Smooth muscle cell (in vitro differentiated cells): Measurements from ENCODE around the gene ATG7. TPM values are rescaled to one million over a fixed set of nuclear protein-coding genes. Genes with fewer than 3 reads are reported as not detected.
A peak's percentile ranks its signal among the peaks of the same experiment; 100 is the strongest.
"Not testable (repeated sequence)": the region's sequence is repeated elsewhere in the genome, so short reads cannot be mapped to it uniquely, and the experiment has no call there.

ENCODE experiments used
- DNase-seq: peaks from one replicate; lab custom pipeline; 2025; ENCODE audit not compliant: unreplicated experiment; lab: John Stamatoyannopoulos, UW
- H2AFZ ChIP-seq: fragments of 200-600 bp; sonication (generic); 2 replicates; pipeline ENCODE4 v1.6.0; 2016; ENCODE audit warnings: antibody characterized with exemption, low read depth, mild to moderate bottlenecking
- H3F3A ChIP-seq: fragments of 200-600 bp; sonication (generic); 2 replicates; pipeline ENCODE4 v1.6.0; 2017; ENCODE audit warnings: antibody characterized with exemption, low read depth
- H3K27ac ChIP-seq: fragments of 200-600 bp; sonication (generic); 2 replicates; pipeline ENCODE4 v1.5.1; 2016; ENCODE audit warnings: low read depth, mild to moderate bottlenecking
- H3K27me3 ChIP-seq: fragments of 200-600 bp; sonication (generic); 2 replicates; pipeline ENCODE4 v1.6.1; 2016; ENCODE audit warnings: low read depth, mild to moderate bottlenecking
- H3K36me3 ChIP-seq: fragments of 200-600 bp; sonication (generic); 2 replicates; pipeline ENCODE4 v1.5.1; 2016; ENCODE audit warnings: low read depth
- H3K4me1 ChIP-seq: fragments of 200-600 bp; sonication (generic); 2 replicates; pipeline ENCODE4 v1.5.1; 2016; ENCODE audit warnings: low read depth
- H3K4me2 ChIP-seq: fragments of 200-600 bp; sonication (generic); 2 replicates; pipeline ENCODE4 v1.6.0; 2016; ENCODE audit warnings: mild to moderate bottlenecking
- H3K4me3 ChIP-seq: fragments of 200-600 bp; sonication (generic); 2 replicates; pipeline ENCODE4 v1.5.1; 2016; ENCODE audit warnings: mild to moderate bottlenecking
- H3K79me2 ChIP-seq: fragments of 200-600 bp; sonication (generic); 2 replicates; pipeline ENCODE4 v1.6.0; 2016; ENCODE audit warnings: low read depth, mild to moderate bottlenecking
- H3K9ac ChIP-seq: fragments of 200-600 bp; sonication (generic); 2 replicates; pipeline ENCODE4 v1.6.0; 2016; ENCODE audit warnings: low read depth
- H3K9me3 ChIP-seq: fragments of 200-600 bp; sonication (generic); replicated peaks from 2 replicates; pipeline ENCODE4 v1.5.1; 2016; ENCODE audit warnings: low read depth
- H4K20me1 ChIP-seq: fragments of 200-600 bp; sonication (generic); 2 replicates; pipeline ENCODE4 v1.6.0; 2016; ENCODE audit warnings: low read depth
- CTCF ChIP-seq: fragments of 200-600 bp; sonication (generic); IDR thresholded peaks from 2 replicates; pipeline ENCODE4 v1.5.1; 2017; ENCODE audit warnings: borderline replicate concordance, mild to moderate bottlenecking, antibody characterized with exemption; ENCODE audit not compliant: insufficient read depth, poor library complexity, severe bottlenecking
- WGBS: methylation state at CpG from one replicate; pipeline ENCODE4 v1.1.7; 2016; ENCODE audit warnings: low lambda C conversion rate; 5-methylcytosine and 5-hydroxymethylcytosine counted together
- polyA plus RNA-seq: library from polyadenylated mRNA; unstranded; fragments of >200 nt; fragmentation: Nextera tagmentation; extraction: Ambion mirVana; gene quantifications from 2 replicates; pipeline ENCODE4 v1.2.1, GENCODE V29; 2016
- total RNA-seq: library from RNA; depleted of rRNA; stranded (reverse); fragments of >200 nt; gene quantifications from 2 replicates; pipeline ENCODE4 v1.2.3, GENCODE V29; 2014

Gene ATG7
- total and polyA plus RNA-seq, 2 experiments from 2014 or later = 19.4 to 40.3 TPM

- H3K4me1 ChIP-seq = no peaks in the 10 kb centered on the region
- DNase-seq = no peak
- H3F3A ChIP-seq = no peaks in the 10 kb centered on the region
- H3K36me3 ChIP-seq = no peaks in the 10 kb centered on the region
- no peaks in the 10 kb centered on the region for H4K20me1 ChIP-seq
- H3K9ac ChIP-seq = no peak overlapping the region
- no peaks in the 10 kb centered on the region for H3K27me3 ChIP-seq
- no peak overlapping the region for H3K4me3 ChIP-seq
- no peak overlapping the region for H3K27ac ChIP-seq
- no peak for TF ChIP-seq CTCF
- 72% methylated on average over 6 of the region's 6 CpGs for WGBS
- H2AFZ ChIP-seq = no peak overlapping the region
- no peaks in the 10 kb centered on the region for H3K79me2 ChIP-seq
- H3K9me3 ChIP-seq = no peaks in the 10 kb centered on the region
- H3K4me2 ChIP-seq = no peak overlapping the region
These were observed 23.6 kb upstream of the ATG7 start for GRCh38 chr3:11248596-11248995.

GRCh38 chr3:11250902-11251806 lies 21.0 kb upstream of the ATG7 start:
- TF ChIP-seq CTCF = no peak
- H4K20me1 ChIP-seq = no peaks in the 10 kb centered on the region

GRCh38 chr3:11251807-11252176 lies 20.4 kb upstream of the ATG7 start:
- WGBS = 72% methylated on average over 6 of the region's 6 CpGs
- H3K36me3 ChIP-seq = no peaks in the 10 kb centered on the region
- H3K9me3 ChIP-seq = no peaks in the 10 kb centered on the region
- H3K4me1 ChIP-seq = no peaks in the 10 kb centered on the region
- no peaks in the 10 kb centered on the region for H3K79me2 ChIP-seq
- no peak for DNase-seq
- H2AFZ ChIP-seq = no peak overlapping the region
- no peak overlapping the region for H3K4me2 ChIP-seq
- no peak for TF ChIP-seq CTCF
- no peak overlapping the region for H3K9ac ChIP-seq
- H4K20me1 ChIP-seq = no peaks in the 10 kb centered on the region
- no peak overlapping the region for H3K27ac ChIP-seq
- H3K4me3 ChIP-seq = no peak overlapping the region
- H3K27me3 ChIP-seq = no peaks in the 10 kb centered on the region
- H3F3A ChIP-seq = no peaks in the 10 kb centered on the region

More at GRCh38 chr3:11250902-11251806, 21.0 kb upstream of the ATG7 start:
- Histone ChIP-seq H3K27me3 (no peaks in the 10 kb centered on the region), H3K4me2 (no peak overlapping the region), H3K27ac (no peak overlapping the region), H3K4me3 (no peak overlapping the region), H3F3A (no peaks in the 10 kb centered on the region), H3K79me2 (no peaks in the 10 kb centered on the region), H3K4me1 (no peaks in the 10 kb centered on the region), H3K36me3 (no peaks in the 10 kb centered on the region), H3K9me3 (no peaks in the 10 kb centered on the region), H2AFZ (no peak overlapping the region), H3K9ac (no peak overlapping the region)
- DNase-seq = no peak
- 70% methylated on average over 10 of the region's 10 CpGs for WGBS

GRCh38 chr3:11254876-11255275 lies 17.3 kb upstream of the ATG7 start:
- Histone ChIP-seq H3K27ac (peak overlapping the region; percentile 54), H3K27me3 (no peaks in the 10 kb centered on the region), H3K4me3 (no peak overlapping the region), H3K9ac (no peak overlapping the region), H3K4me2 (no peak overlapping the region), H3K36me3 (no peaks in the 10 kb centered on the region), H3K4me1 (no peaks in the 10 kb centered on the region), H3K79me2 (no peaks in the 10 kb centered on the region), H3K9me3 (no peaks in the 10 kb centered on the region), H3F3A (no peaks in the 10 kb centered on the region), H2AFZ (no peak overlapping the region), H4K20me1 (no peaks in the 10 kb centered on the region)
- no peak for TF ChIP-seq CTCF
- no peak for DNase-seq
- WGBS = 83% methylated on average over 6 of the region's 6 CpGs

- H4K20me1 ChIP-seq, H3K4me2 ChIP-seq, H3F3A ChIP-seq, H3K4me3 ChIP-seq, H2AFZ ChIP-seq, H3K79me2 ChIP-seq, H3K27me3 ChIP-seq, H3K9ac ChIP-seq, H3K9me3 ChIP-seq, DNase-seq, H3K4me1 ChIP-seq, H3K36me3 ChIP-seq: not testable (repeated sequence)
- WGBS = 67% methylated on average over 5 of the region's 5 CpGs
- H3K27ac ChIP-seq = peak overlapping the region; percentile 54
These were observed 16.7 kb upstream of the ATG7 start for GRCh38 chr3:11255537-11255936.
